ENCODE data around the gene RETREG2.
A peak's percentile ranks its signal among the peaks of the same experiment; 100 is the strongest.

DNA sequence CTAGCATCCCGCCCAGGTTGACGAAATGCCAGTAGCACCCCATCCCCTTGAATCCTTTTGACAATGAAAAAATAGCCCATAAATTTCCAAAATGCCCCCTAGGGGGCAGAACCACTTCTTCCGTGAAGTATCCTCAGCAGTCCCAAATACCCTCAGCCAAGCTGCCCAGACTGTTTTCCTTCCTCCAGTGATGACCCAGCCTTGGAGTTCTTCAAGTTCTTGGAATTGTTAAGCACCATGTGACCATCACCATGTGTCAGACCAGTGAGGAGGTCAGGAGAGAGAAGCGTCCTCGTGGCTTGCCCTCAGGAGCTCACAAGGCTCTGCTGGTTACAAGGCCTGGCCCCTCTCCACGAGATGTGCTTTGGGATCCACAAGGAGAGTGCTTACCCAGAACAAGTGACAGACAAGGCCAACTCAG, 6.8 kb upstream of the RETREG2 start:
- TF ChIP-seq NFIC (IDR thresholded peaks at IDR 0.05) (no peak), RAD21 (IDR thresholded peaks at IDR 0.05; ENCODE audit: low read depth) (peak; percentile 40; the same call in 1 of the 2 replicates), EP300 (IDR thresholded peaks at IDR 0.05; ENCODE audit: borderline replicate concordance) (no peak), TAF1 (IDR thresholded peaks at IDR 0.05; ENCODE audit: low read depth) (no peak), CREB1 (IDR thresholded peaks at IDR 0.05; ENCODE audit: low read depth) (no peak), CEBPB (IDR thresholded peaks at IDR 0.05) (no peak), FOXM1 (IDR thresholded peaks at IDR 0.05; ENCODE audit: borderline replicate concordance, low read depth) (no peak), EGR1 (IDR thresholded peaks at IDR 0.05) (no peak), TCF12 (IDR thresholded peaks at IDR 0.05; ENCODE audit: low read depth) (no peak)
- TF ChIP-seq, protein P1, sequence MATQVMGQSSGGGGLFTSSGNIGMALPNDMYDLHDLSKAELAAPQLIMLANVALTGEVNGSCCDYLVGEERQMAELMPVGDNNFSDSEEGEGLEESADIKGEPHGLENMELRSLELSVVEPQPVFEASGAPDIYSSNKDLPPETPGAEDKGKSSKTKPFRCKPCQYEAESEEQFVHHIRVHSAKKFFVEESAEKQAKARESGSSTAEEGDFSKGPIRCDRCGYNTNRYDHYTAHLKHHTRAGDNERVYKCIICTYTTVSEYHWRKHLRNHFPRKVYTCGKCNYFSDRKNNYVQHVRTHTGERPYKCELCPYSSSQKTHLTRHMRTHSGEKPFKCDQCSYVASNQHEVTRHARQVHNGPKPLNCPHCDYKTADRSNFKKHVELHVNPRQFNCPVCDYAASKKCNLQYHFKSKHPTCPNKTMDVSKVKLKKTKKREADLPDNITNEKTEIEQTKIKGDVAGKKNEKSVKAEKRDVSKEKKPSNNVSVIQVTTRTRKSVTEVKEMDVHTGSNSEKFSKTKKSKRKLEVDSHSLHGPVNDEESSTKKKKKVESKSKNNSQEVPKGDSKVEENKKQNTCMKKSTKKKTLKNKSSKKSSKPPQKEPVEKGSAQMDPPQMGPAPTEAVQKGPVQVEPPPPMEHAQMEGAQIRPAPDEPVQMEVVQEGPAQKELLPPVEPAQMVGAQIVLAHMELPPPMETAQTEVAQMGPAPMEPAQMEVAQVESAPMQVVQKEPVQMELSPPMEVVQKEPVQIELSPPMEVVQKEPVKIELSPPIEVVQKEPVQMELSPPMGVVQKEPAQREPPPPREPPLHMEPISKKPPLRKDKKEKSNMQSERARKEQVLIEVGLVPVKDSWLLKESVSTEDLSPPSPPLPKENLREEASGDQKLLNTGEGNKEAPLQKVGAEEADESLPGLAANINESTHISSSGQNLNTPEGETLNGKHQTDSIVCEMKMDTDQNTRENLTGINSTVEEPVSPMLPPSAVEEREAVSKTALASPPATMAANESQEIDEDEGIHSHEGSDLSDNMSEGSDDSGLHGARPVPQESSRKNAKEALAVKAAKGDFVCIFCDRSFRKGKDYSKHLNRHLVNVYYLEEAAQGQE (IDR thresholded peaks at IDR 0.05; ENCODE audit: low read depth): no peak
- TF ChIP-seq, protein P2, sequence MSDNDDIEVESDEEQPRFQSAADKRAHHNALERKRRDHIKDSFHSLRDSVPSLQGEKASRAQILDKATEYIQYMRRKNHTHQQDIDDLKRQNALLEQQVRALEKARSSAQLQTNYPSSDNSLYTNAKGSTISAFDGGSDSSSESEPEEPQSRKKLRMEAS (IDR thresholded peaks at IDR 0.05): no peak
